Esophagus (tissue), 2 donors: ENCODE measurements around the gene C1orf21. TPM values are rescaled to one million over a fixed set of nuclear protein-coding genes. Genes with fewer than 3 reads are reported as not detected.

Experiments
- H3K27ac ChIP-seq, 2 donors: one replicate each; pipeline ENCODE4 v1.5.1; 2013; ENCODE audit warnings: low read depth in 2 of 2, mild to moderate bottlenecking in 2 of 2, inconsistent platforms in 1 of 2, low read length in 1 of 2, moderate library complexity in 1 of 2
- H3K27me3 ChIP-seq, 2 donors: one replicate each; pipeline ENCODE4 v1.6.1; 2013; ENCODE audit warnings: low read length in 2 of 2, control low read depth in 1 of 2, mild to moderate bottlenecking in 1 of 2; ENCODE audit not compliant: insufficient read depth in 2 of 2, control insufficient read depth in 1 of 2
- H3K36me3 ChIP-seq, 2 donors: one replicate each; pipeline ENCODE4 v1.6.1; 2013; ENCODE audit warnings: low read length in 1 of 2; ENCODE audit not compliant: control insufficient read depth in 2 of 2, insufficient read depth in 2 of 2
- H3K4me1 ChIP-seq, 2 donors: one replicate each; pipeline ENCODE4 v1.6.1; 2013; ENCODE audit warnings: low read length in 1 of 2; ENCODE audit not compliant: control insufficient read depth in 2 of 2, insufficient read depth in 2 of 2
- H3K4me3 ChIP-seq, 2 donors: one replicate each; pipeline ENCODE4 v1.5.1; 2013; ENCODE audit warnings: low read length in 2 of 2, mild to moderate bottlenecking in 2 of 2, low read depth in 1 of 2, moderate library complexity in 1 of 2
- H3K9me3 ChIP-seq, 2 donors: one replicate each; pipeline ENCODE4 v1.6.1; 2013; ENCODE audit warnings: mild to moderate bottlenecking in 2 of 2, low read depth in 1 of 2, low read length in 1 of 2, moderate library complexity in 1 of 2; ENCODE audit not compliant: control insufficient read depth in 2 of 2, insufficient read depth in 1 of 2
- WGBS, 2 donors: extraction: QIAGEN DNeasy Blood & Tissue Kit; methylation state at CpG; one replicate each; pipeline ENCODE4 v1.1.7; 2013; 5-methylcytosine and 5-hydroxymethylcytosine counted together
- polyA plus RNA-seq, 2 donors: library from polyadenylated mRNA; stranded (reverse); fragments of 200-250 nt; gene quantifications; one replicate each; pipeline ENCODE4 v1.2.3, GENCODE V29; 2013
- donor health status: healthy with polysubstance abuse.
- donor health status: Bipolar disorder and iron deficiency.

C1orf21 gene
- polyA plus RNA-seq, 2 donors = 26.8 to 29.7 TPM

DNA sequence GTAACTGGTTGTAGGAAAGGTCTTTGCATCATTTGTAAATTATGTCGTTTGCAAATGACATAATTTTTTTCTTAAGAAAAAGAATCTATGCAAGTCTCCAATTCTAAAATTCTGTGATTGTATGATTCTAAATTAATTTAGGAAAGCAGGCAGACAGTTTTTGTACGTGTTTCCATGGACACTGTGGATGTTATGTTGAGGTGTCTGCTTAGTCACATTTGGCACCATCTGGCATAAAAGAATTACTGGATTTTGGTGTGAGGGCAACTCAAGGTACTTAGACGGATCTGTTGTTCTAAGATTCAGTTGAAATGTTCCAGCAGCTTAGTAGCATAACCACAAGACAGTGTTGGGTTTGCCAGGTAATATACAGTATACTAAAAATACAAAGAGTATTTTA, 42.5 kb downstream of the C1orf21 start:
- Histone ChIP-seq H3K4me1 (peaks cover 2 to 7% of the 10 kb centered on the region in 2 donors), H3K27ac (no peak overlapping the region), H3K27me3 (no peaks in the 10 kb centered on the region), H3K9me3 (no peaks in the 10 kb centered on the region), H3K36me3 (no peaks in the 10 kb centered on the region), H3K4me3 (no peak overlapping the region)
- WGBS, 2 donors = 71 to 73% methylated on average over 3 of the region's 3 CpGs

DNA sequence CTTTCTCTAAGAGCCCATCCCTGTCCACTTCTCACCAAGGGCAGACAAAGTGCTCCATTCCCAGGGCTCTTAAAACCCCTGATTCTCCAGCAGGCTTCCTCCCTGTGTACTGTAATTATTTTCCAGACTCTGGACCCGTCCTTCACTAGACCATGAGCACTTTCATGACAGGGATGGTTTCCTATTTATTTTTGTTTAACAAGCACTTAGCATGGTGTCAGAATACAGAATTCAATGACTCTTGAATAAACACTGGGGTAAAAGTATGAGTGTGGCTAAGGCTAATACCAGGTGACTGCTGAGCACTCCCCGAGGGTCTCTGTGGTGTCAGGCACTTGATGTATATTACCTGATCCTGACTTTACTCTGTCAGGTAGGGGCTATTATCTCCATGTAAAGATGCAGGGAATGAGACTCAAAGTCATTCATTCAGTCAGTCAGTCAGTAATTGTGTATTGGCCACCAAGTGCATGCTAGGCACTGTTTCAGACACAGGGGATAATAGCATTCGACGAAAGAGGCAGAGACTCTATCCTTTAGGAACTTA, 47.2 kb downstream of the C1orf21 start:
- WGBS, 2 donors = 92 to 96% methylated on average over 4 of the region's 4 CpGs
- H3K27me3 ChIP-seq = no peaks in the 10 kb centered on the region

DNA sequence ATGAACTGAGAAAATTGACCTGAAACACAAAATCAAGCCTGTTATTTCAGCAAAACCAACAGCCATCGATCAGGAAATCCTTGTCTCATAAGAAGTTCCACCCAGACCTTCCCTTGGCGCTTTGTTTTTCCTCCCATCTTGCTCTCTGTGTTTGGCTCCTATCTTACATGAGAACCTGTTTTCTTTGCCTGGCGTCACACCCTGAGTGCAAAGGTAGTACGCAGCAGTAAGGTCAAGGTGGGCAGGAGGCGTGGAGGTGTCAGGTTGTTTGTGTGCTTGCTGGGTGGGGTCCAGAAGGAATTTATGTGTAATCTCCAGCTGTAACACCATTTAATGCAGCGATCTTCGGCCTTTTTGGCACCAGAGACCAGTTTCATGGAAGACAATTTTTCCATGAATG, 50.5 kb downstream of the C1orf21 start:
- Histone ChIP-seq H3K4me1 (peaks cover 3 to 5% of the 10 kb centered on the region in 2 donors), H3K4me3 (no peak overlapping the region), H3K27me3 (no peaks in the 10 kb centered on the region), H3K27ac (no peak overlapping the region), H3K36me3 (no peaks in the 10 kb centered on the region), H3K9me3 (no peaks in the 10 kb centered on the region)
- 71 to 80% methylated on average over 7 of the region's 7 CpGs for whole genome bisulfite sequencing, 2 donors

More for the DNA sequence above, 47.2 kb downstream of the C1orf21 start:
- Histone ChIP-seq H3K27ac (no peak overlapping the region), H3K4me1 (peaks cover 3 to 5% of the 10 kb centered on the region in 2 donors), H3K36me3 (no peaks in the 10 kb centered on the region), H3K9me3 (no peaks in the 10 kb centered on the region), H3K4me3 (no peak overlapping the region)

DNA sequence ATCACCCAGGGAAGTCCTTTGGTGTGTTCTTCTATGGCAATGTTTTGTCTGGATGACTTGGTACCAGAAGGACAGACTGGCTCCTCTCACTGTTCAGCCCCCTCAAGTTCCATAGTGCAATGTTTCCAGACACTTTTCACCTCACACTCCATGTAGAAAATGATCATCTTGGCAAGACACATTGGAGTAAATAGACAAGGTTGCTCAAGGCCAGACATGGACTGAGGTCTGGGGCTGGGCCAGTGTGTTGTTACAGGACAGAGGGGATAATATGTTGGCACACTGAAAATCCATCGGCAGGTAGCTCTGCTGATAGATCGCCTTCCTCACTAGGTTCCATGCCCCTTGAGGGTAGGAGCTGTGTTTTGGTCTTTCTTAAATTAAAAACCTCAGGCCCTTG, 51.5 kb downstream of the C1orf21 start:
- H3K27ac ChIP-seq = peak overlapping the region in 1 of 2 donors; percentile 40
- no peaks in the 10 kb centered on the region for H3K36me3 ChIP-seq
- WGBS, 2 donors = 91 to 93% methylated on average over 2 of the region's 2 CpGs
- peaks cover 0 to 2% of the 10 kb centered on the region in 2 donors for H3K4me1 ChIP-seq
- no peaks in the 10 kb centered on the region for H3K27me3 ChIP-seq
- no peak overlapping the region for H3K4me3 ChIP-seq
- H3K9me3 ChIP-seq = no peaks in the 10 kb centered on the region

DNA sequence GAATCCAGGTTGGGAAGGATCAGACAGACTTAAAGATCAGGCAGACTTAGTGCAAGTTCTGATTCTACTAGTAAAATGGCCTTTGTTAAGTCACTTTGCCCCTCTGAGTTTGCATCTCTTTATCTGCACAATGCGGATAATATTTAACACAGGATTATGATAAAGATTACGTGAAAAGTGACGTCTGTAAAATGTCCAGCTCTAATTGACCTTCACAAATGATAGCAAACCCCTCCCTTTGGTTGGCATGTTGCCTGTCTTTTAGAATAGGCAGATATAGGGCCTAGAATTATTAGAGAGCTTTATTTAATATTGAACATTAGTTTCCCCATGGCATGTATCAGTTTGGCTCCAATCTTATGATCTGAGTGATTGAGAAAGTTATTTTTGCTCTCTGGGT, 55.4 kb downstream of the C1orf21 start:
- Histone ChIP-seq H3K9me3 (no peaks in the 10 kb centered on the region), H3K36me3 (no peaks in the 10 kb centered on the region), H3K27me3 (no peaks in the 10 kb centered on the region), H3K4me3 (no peak overlapping the region), H3K27ac (no peak overlapping the region), H3K4me1 (no peaks in the 10 kb centered on the region)
- 51 to 87% methylated on average over 3 of the region's 3 CpGs for WGBS, 2 donors

DNA sequence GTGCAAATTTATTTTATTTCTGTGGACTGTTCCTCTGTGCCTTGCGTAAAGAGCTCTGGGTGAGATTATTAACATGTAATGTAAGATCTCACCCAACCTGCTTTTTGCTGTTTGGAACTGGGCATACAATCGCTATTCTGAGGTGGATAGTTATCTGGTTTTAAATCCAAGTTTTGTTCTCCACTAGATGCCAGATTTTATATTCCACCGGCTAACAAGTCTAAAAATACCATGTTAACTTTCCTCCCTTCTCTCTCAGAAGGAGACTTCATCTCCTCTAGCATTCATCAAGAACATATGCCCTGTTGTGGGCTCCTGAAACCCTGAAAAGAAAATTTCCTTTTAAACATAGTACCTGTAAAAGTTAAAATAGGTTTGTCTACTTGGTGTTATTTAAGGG, 56.4 kb downstream of the C1orf21 start:
- Histone ChIP-seq H3K4me3 (no peak overlapping the region), H3K36me3 (no peaks in the 10 kb centered on the region), H3K9me3 (no peaks in the 10 kb centered on the region), H3K27me3 (no peaks in the 10 kb centered on the region), H3K27ac (no peak overlapping the region), H3K4me1 (no peaks in the 10 kb centered on the region)
- WGBS, 2 donors = 65 to 67% methylated on average over 3 of the region's 3 CpGs

DNA sequence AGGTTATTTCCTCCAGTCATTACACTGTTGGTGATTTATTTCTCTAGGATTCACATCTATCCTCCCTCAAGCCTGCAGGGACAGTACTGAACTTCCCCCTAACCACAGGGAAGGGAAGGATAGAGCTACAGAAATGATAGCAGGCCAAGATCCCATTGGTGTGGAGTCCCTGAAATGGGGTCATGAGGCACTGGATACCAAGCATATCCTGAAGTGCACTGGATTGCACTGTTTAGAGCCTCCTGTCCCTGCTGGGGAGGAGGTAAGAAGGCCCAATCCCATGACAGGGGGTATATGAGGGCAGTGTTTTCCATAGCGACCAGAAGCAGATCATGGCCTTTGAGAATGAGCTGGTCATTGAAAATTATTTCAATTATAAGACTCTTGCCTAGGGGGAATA, 56.8 kb downstream of the C1orf21 start:
- no peaks in the 10 kb centered on the region for H3K4me1 ChIP-seq
- H3K9me3 ChIP-seq = no peaks in the 10 kb centered on the region
- no peak overlapping the region for H3K27ac ChIP-seq
- no peak overlapping the region for H3K4me3 ChIP-seq
- 93 to 98% methylated on average over 1 of the region's 1 CpG for WGBS, 2 donors
- no peaks in the 10 kb centered on the region for H3K27me3 ChIP-seq
- H3K36me3 ChIP-seq = no peaks in the 10 kb centered on the region

DNA sequence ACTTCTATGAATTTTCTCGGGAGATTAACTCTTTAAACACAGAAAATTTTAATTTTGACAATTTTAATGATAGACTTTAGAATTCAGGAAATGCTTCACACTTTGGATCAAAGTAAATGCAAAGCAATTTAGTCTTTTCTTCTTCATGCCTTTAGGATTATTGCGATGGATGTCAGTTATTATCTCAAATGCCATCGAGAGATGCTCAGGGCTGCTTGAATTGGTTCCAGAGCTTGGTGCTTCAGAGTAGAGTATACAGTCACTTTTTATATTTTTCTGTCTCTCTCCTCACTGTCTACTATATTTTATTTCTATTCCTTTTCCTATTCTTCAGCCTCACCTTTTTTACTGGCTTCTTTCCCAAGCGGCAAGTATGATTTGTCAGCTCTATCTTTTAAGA, 59.2 kb downstream of the C1orf21 start:
- no peaks in the 10 kb centered on the region for H3K9me3 ChIP-seq
- peaks cover 2% of the 10 kb centered on the region in 2 donors for H3K4me1 ChIP-seq
- no peaks in the 10 kb centered on the region for H3K36me3 ChIP-seq
- WGBS, 2 donors = 90 to 94% methylated on average over 4 of the region's 4 CpGs
- H3K27me3 ChIP-seq = no peaks in the 10 kb centered on the region
- no peak overlapping the region for H3K27ac ChIP-seq
- no peak overlapping the region for H3K4me3 ChIP-seq

DNA sequence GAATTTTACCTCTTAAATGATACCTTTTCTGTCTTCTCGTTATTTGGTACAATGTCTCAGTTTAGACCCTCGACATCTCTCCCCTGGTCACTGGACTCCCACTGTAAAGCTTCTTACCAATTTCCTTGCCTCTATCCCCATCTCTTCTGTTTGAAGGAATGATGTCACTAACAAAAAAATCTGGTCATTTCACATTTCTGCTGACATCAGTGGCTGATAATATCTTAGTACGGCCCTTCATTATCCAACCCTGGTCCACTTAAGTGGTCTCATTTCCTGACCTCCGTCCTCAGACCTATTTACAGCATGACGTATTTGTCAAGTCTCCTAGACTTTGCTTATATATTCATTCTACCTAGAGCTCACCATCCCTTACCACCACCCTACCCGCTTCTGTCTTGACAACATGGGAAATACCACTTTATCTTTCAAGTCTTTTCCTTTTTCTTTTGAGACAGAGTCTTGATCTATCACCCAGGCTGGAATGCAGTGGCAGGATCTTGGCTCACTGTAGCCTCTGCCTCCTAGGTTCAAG, 60.9 kb downstream of the C1orf21 start:
- no peaks in the 10 kb centered on the region for H3K36me3 ChIP-seq
- no peak overlapping the region for H3K4me3 ChIP-seq
- 94 to 95% methylated on average over 6 of the region's 6 CpGs for WGBS, 2 donors
- H3K9me3 ChIP-seq = no peaks in the 10 kb centered on the region
- no peaks in the 10 kb centered on the region for H3K27me3 ChIP-seq
- H3K4me1 ChIP-seq = peaks cover 2% of the 10 kb centered on the region in 2 donors
- H3K27ac ChIP-seq = no peak overlapping the region

DNA sequence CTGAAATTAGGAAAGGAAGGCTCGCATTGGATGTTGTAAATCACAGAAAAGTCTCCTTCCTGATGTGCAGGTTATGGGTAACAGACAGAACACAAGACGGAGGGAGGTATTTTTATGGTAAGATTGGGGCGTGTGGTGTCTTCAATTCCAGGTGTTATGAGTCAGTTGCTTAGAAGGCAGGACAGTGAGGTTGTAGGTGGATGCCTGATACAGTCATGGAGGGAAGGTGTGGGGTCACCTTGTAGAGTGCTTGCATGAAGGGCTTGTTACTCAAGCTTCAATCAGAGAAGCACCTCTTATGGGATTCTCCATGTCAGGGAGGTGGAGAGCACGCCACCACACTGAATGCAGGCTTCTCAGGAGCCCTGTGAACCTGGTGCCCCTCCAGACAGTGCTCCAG, 63.1 kb downstream of the C1orf21 start:
- H3K4me1 ChIP-seq = peaks cover 2% of the 10 kb centered on the region in 2 donors
- no peaks in the 10 kb centered on the region for H3K27me3 ChIP-seq
- H3K36me3 ChIP-seq = no peaks in the 10 kb centered on the region
- no peaks in the 10 kb centered on the region for H3K9me3 ChIP-seq
- no peak overlapping the region for H3K27ac ChIP-seq
- WGBS, 2 donors = 89 to 90% methylated on average over 4 of the region's 4 CpGs
- no peak overlapping the region for H3K4me3 ChIP-seq
